Measurements from ENCODE around the gene AMPD3. TPM values are rescaled to one million over a fixed set of nuclear protein-coding genes. Genes with fewer than 3 reads are reported as not detected.
A peak's percentile ranks its signal among the peaks of the same experiment; 100 is the strongest.

The AMPD3 gene
- total and polyA plus RNA-seq, 2 of the 13 experiments (the other 11 are each of a cell fraction or from before 2014, with no cell fraction given): 0.33 to 2.3 TPM

DNA sequence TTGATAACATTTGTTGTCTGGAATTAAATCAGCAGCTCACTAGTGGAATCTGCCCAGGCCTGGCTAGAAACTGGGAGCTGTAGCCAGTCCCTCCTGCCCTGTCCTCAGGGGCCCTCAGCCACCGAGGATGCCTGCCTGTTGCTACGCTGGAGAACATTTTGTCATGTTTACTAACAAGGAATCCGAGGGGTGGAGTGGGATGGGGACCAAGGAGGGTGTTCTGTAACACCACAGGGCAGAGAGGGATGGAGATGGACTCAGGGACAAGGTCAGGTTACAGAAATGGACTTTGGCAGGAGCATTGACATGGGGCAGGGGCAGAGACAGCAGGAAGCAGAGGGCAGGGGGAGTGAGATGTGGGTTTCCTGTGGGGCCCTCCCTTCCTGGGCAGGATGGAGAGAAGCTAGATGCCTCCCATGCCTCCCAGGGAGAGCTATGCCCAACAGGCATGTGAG is 45.8 kb upstream of the AMPD3 start:
- FAIRE-seq: no peak
- WGBS (ENCODE audit: low lambda C conversion rate): 0% methylated on average over 3 of the region's 3 CpGs
- Histone ChIP-seq H3K9me3 (ENCODE audit: low read length) (no peaks in the 10 kb centered on the region), H3K9ac (ENCODE audit: insufficient read depth, low read depth, low read length) (no peak overlapping the region), H3K27ac (ENCODE audit: extremely low read length, insufficient read depth, low read length) (no peak overlapping the region), H3K36me3 (replicated peaks in 1 of 2; ENCODE audit: control insufficient read depth in 1 of 2, insufficient read depth in 2 of 2, low read length in 2 of 2) (no peaks in the 10 kb centered on the region), H3K79me2 (ENCODE audit: insufficient read depth, low read length) (no peaks in the 10 kb centered on the region), H3K4me1 (ENCODE audit: insufficient read depth, low read length) (peaks cover 8% of the 10 kb centered on the region), H3K4me2 (ENCODE audit: low read depth, low read length) (no peak overlapping the region; the same call in 1 of the 2 replicates), H3K27me3 (ENCODE audit: control insufficient read depth in 1 of 2, insufficient read depth in 2 of 2, low read length in 2 of 2) (no peaks in the 10 kb centered on the region; a peak in 1 of 5 replicates), H2AFZ (ENCODE audit: low read length) (no peak overlapping the region), H4K20me1 (ENCODE audit: insufficient read depth, low read length) (no peaks in the 10 kb centered on the region), H3K4me3 (replicated peaks in 1 of 3; ENCODE audit: insufficient read depth in 1 of 3, low read depth in 2 of 3, low read length in 3 of 3) (no peak overlapping the region)
- DNase-seq (ENCODE audit: low spot score): peak; percentile 8
- ATAC-seq: peak; percentile 31; the same call in 2 of the 3 replicates
- in situ Hi-C loops (cut with HindIII; ENCODE audit: extremely low pct_ligation_motif_present, low pct_unique_long_range_greater_than_20kb) (loop anchor here (5.0 to 10.0 kb wide), 2 partner anchors 216 to 328 kb away; no protein-coding TSS in a partner anchor), intact Hi-C loops (cut with micrococcal nuclease; ENCODE audit: unreplicated experiment) (no loop called here)
- no TSS peak for BruUV-seq (replicated peaks)
- CTCF ChIA-PET (ENCODE audit: low intra/inter-chr PET ratio, low total read pairs): no interaction called here
- POLR2A ChIA-PET: no interaction called here
- TF ChIP-seq THYN1 (CRISPR knock-in tag; IDR thresholded peaks at IDR 0.05; ENCODE audit: borderline replicate concordance, low read depth) (no peak), PITX1 (CRISPR knock-in tag; IDR thresholded peaks at IDR 0.05) (no peak), ZNF746 (CRISPR knock-in tag; IDR thresholded peaks at IDR 0.05) (no peak), FOXM1 (CRISPR knock-in tag; IDR thresholded peaks at IDR 0.05) (no peak), NBN (conservative IDR thresholded peaks at IDR 0.05) (no peak), ZNF563 (CRISPR knock-in tag; IDR thresholded peaks at IDR 0.05) (no peak), ZNF782 (CRISPR knock-in tag; IDR thresholded peaks at IDR 0.05; ENCODE audit: borderline replicate concordance) (no peak), HNRNPL (IDR thresholded peaks at IDR 0.05; ENCODE audit: low read depth, low read length) (no peak), ELF1 (CRISPR knock-in tag; IDR thresholded peaks at IDR 0.05) (no peak), ZNF75D (CRISPR knock-in tag; IDR thresholded peaks at IDR 0.05; ENCODE audit: borderline replicate concordance) (no peak), HOXA3 (CRISPR knock-in tag; IDR thresholded peaks at IDR 0.05) (no peak), ZNF598 (CRISPR knock-in tag; IDR thresholded peaks at IDR 0.05; ENCODE audit: borderline replicate concordance) (no peak), ZNF20 (CRISPR knock-in tag; IDR thresholded peaks at IDR 0.05) (no peak), ZNF367 (CRISPR knock-in tag; IDR thresholded peaks at IDR 0.05; ENCODE audit: borderline replicate concordance) (no peak), RORA (CRISPR knock-in tag; IDR thresholded peaks at IDR 0.05) (no peak), SALL2 (CRISPR knock-in tag; IDR thresholded peaks at IDR 0.05) (no peak), HDAC1 (CRISPR knock-in tag; IDR thresholded peaks at IDR 0.05) (no peak)
- TF ChIP-seq, protein P1, sequence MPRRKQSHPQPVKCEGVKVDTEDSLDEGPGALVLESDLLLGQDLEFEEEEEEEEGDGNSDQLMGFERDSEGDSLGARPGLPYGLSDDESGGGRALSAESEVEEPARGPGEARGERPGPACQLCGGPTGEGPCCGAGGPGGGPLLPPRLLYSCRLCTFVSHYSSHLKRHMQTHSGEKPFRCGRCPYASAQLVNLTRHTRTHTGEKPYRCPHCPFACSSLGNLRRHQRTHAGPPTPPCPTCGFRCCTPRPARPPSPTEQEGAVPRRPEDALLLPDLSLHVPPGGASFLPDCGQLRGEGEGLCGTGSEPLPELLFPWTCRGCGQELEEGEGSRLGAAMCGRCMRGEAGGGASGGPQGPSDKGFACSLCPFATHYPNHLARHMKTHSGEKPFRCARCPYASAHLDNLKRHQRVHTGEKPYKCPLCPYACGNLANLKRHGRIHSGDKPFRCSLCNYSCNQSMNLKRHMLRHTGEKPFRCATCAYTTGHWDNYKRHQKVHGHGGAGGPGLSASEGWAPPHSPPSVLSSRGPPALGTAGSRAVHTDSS (CRISPR knock-in tag; conservative IDR thresholded peaks at IDR 0.05): no peak
- TF ChIP-seq, protein P2, sequence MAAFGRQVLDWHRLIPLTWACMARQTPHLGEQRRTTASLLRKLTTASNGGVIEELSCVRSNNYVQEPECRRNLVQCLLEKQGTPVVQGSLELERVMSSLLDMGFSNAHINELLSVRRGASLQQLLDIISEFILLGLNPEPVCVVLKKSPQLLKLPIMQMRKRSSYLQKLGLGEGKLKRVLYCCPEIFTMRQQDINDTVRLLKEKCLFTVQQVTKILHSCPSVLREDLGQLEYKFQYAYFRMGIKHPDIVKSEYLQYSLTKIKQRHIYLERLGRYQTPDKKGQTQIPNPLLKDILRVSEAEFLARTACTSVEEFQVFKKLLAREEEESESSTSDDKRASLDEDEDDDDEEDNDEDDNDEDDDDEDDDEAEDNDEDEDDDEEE (CRISPR knock-in tag; IDR thresholded peaks at IDR 0.05): no peak
- TF ChIP-seq, protein P3, sequence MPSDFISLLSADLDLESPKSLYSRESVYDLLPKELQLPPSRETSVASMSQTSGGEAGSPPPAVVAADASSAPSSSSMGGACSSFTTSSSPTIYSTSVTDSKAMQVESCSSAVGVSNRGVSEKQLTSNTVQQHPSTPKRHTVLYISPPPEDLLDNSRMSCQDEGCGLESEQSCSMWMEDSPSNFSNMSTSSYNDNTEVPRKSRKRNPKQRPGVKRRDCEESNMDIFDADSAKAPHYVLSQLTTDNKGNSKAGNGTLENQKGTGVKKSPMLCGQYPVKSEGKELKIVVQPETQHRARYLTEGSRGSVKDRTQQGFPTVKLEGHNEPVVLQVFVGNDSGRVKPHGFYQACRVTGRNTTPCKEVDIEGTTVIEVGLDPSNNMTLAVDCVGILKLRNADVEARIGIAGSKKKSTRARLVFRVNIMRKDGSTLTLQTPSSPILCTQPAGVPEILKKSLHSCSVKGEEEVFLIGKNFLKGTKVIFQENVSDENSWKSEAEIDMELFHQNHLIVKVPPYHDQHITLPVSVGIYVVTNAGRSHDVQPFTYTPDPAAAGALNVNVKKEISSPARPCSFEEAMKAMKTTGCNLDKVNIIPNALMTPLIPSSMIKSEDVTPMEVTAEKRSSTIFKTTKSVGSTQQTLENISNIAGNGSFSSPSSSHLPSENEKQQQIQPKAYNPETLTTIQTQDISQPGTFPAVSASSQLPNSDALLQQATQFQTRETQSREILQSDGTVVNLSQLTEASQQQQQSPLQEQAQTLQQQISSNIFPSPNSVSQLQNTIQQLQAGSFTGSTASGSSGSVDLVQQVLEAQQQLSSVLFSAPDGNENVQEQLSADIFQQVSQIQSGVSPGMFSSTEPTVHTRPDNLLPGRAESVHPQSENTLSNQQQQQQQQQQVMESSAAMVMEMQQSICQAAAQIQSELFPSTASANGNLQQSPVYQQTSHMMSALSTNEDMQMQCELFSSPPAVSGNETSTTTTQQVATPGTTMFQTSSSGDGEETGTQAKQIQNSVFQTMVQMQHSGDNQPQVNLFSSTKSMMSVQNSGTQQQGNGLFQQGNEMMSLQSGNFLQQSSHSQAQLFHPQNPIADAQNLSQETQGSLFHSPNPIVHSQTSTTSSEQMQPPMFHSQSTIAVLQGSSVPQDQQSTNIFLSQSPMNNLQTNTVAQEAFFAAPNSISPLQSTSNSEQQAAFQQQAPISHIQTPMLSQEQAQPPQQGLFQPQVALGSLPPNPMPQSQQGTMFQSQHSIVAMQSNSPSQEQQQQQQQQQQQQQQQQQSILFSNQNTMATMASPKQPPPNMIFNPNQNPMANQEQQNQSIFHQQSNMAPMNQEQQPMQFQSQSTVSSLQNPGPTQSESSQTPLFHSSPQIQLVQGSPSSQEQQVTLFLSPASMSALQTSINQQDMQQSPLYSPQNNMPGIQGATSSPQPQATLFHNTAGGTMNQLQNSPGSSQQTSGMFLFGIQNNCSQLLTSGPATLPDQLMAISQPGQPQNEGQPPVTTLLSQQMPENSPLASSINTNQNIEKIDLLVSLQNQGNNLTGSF (CRISPR knock-in tag; IDR thresholded peaks at IDR 0.05): no peak

Measured in HepG2 (cell line).